Measurements from ENCODE around the gene AHDC1. TPM values are rescaled to one million over a fixed set of nuclear protein-coding genes. Genes with fewer than 3 reads are reported as not detected.

AHDC1 gene
- total RNA-seq, 1 experiment from 2014 or later: 33.7 TPM

DNA sequence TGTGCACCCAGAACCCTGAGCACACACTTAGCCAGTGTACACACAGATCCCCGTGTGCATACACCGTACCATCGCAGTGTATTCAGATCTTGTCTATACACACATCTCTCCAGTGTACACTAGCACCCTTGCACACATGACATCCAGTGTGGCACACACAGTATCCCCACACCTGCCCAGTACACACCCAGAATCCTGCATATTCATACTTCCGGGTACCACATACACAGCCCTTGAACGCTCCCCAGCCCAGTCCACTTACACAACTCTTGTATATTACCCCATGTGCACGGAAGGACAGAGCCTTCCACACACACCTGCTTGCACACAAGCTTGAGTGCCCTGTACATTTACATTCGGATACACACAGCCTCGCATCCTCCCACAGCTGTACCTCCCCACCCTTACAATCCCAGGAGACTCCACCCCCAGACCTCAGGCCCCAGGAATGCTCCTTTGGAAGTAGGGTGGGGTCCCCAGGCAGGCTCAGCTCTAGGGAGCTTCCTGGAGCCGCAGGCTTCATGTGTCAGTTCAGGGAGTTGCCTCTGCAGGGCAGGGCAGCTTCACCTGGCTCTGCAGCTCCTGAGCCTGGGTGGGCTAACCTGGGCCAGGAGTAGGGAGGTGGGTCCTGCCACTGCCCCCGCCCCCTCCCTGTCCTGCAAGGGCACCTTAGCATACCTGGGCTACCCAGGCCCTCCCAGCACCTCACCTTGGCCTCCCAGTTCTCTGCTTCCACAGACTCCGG, 46.2 kb downstream of the AHDC1 start:
- TF ChIP-seq CEBPB (IDR thresholded peaks at IDR 0.05; ENCODE audit: low read depth) (no peak), ZNF274 (IDR thresholded peaks at IDR 0.05; ENCODE audit: low read depth, low read length) (no peak), MAX (IDR thresholded peaks at IDR 0.05) (peak; percentile 77; the same call in 1 of the 2 replicates), FOSL1 (IDR thresholded peaks at IDR 0.05; ENCODE audit: low read depth) (no peak), SP1 (IDR thresholded peaks at IDR 0.05; ENCODE audit: low read depth) (peak; percentile 54)
- RAD21 ChIA-PET (ENCODE audit: low non-redundant PET in 1 of 2, low total read pairs in 2 of 2, uncharacterized antibody in 2 of 2, unreplicated experiment in 2 of 2): interaction anchor here (0.7 to 1.9 kb wide), 11 partner anchors 19 to 141 kb away, joined by 3 to 21 read pairs (median 4); partner anchors contain the start of gene AHDC1 (in 2 of the 2)
- Histone ChIP-seq H3K9me2 (ENCODE audit: insufficient read depth) (no peaks in the 10 kb centered on the region), H3K79me2 (ENCODE audit: insufficient read depth, low read length) (peaks cover 20% of the 10 kb centered on the region; the same call in 1 of the 2 replicates), H3K36me3 (ENCODE audit: control insufficient read depth in 1 of 2, insufficient read depth in 2 of 2, low read length in 2 of 2) (peaks cover 0 to 2% of the 10 kb centered on the region in 2 experiments; a peak in 1 of 4 replicates), H3K4me3 (replicated peaks in 1 of 2; ENCODE audit: low read depth in 1 of 2, low read length in 2 of 2) (peak overlapping the region in 1 of 2 experiments; percentile 30; a peak in 2 of 4 replicates), H3K4me2 (ENCODE audit: low read length) (peak overlapping the region; percentile 77), H2AFZ (ENCODE audit: low read depth, low read length, poor library complexity, severe bottlenecking) (no peak overlapping the region), H3K9me3 (ENCODE audit: control insufficient read depth in 1 of 2, insufficient read depth in 1 of 2, low read depth in 1 of 2, low read length in 2 of 2) (no peaks in the 10 kb centered on the region), H3K4me1 (ENCODE audit: control insufficient read depth in 1 of 2, insufficient read depth in 2 of 2, low read length in 2 of 2) (peaks cover 23 to 52% of the 10 kb centered on the region in 2 experiments), H3K9ac (ENCODE audit: low read length) (peak overlapping the region; percentile 61), H3K27me3 (ENCODE audit: insufficient read depth, low read length) (no peaks in the 10 kb centered on the region), H3K27ac (ENCODE audit: low read depth, low read length) (peak overlapping the region; percentile 87), H4K20me1 (ENCODE audit: insufficient read depth) (no peaks in the 10 kb centered on the region)
- POLR2A ChIA-PET: interaction anchor here (0.7 to 2.2 kb wide), 12 partner anchors 10 to 162 kb away, joined by 3 to 8 read pairs (median 6); partner anchors contain the start of genes AHDC1 and WASF2
- intact Hi-C loops (cut with micrococcal nuclease): loop anchor here (1.0 kb wide), 1 partner anchor 44 kb away; no protein-coding TSS in a partner anchor
- DNase-seq (ENCODE audit: low read depth, low spot score) (peak; percentile 29), ATAC-seq (peak; percentile 59)
- CTCF ChIA-PET: interaction anchor here (0.6 to 3.0 kb wide), 33 partner anchors 8 to 1319 kb away, joined by 3 to 49 read pairs (median 6); partner anchors contain the start of gene AHDC1
- no TSS peak for BruUV-seq (replicated peaks)

All from HCT116 (cell line).